Keratinocyte (primary cell): Measurements from ENCODE around the gene TFF1. TPM values are rescaled to one million over a fixed set of nuclear protein-coding genes. Genes with fewer than 3 reads are reported as not detected.

ENCODE experiments used
- DNase-seq: peaks from one replicate; pipeline ENCODE4 v3.0.0-alpha.2; 2011; ENCODE audit warnings: low read depth, missing footprints, low spot score
- FAIRE-seq: peaks from 2 replicates; lab custom pipeline; 2011; peaks lifted over from hg19 to GRCh38; lab: Jason Lieb, UNC
- H2AFZ ChIP-seq: 2 replicates; pipeline ENCODE4 v1.6.0; 2012; ENCODE audit warnings: low read length, control low read depth, inconsistent platforms; ENCODE audit not compliant: control insufficient read depth
- H3K27ac ChIP-seq: 2 replicates; pipeline ENCODE4 v1.5.1; 2011; ENCODE audit warnings: low read length; ENCODE audit not compliant: control insufficient read depth, insufficient read depth
- H3K27me3 ChIP-seq: 3 replicates; pipeline ENCODE4 v1.6.0; 2011; ENCODE audit warnings: low read length; ENCODE audit not compliant: control insufficient read depth, insufficient read depth; ENCODE audit errors: extremely low read depth
- H3K36me3 ChIP-seq, 2 experiments: 2 replicates in 1 of 2; 3 replicates in 1 of 2; pipeline ENCODE4 v1.5.1; 2011; ENCODE audit warnings: low read length in 2 of 2, mild to moderate bottlenecking in 1 of 2; ENCODE audit not compliant: control insufficient read depth in 2 of 2, insufficient read depth in 2 of 2; ENCODE audit errors: extremely low read depth in 1 of 2
- H3K4me1 ChIP-seq: 3 replicates; pipeline ENCODE4 v1.5.1; 2011; ENCODE audit warnings: low read length; ENCODE audit not compliant: control insufficient read depth, insufficient read depth; ENCODE audit errors: extremely low read depth
- H3K4me2 ChIP-seq: 3 replicates; pipeline ENCODE4 v1.6.0; 2011; ENCODE audit warnings: low read depth, low read length; ENCODE audit not compliant: control insufficient read depth, insufficient read depth; ENCODE audit errors: extremely low read depth
- H3K4me3 ChIP-seq, 3 experiments: fragments of 200-600 bp in 1 of 3; sonication (generic) in 1 of 3; 2 replicates in 2 of 3; 3 replicates in 1 of 3; pipeline ENCODE4 v1.5.1; 2011 to 2016; ENCODE audit warnings: low read length in 3 of 3, mild to moderate bottlenecking in 3 of 3, control low read depth in 2 of 3, inconsistent platforms in 1 of 3, low read depth in 1 of 3, mixed read lengths in 1 of 3, mixed run types in 1 of 3, moderate library complexity in 1 of 3; ENCODE audit not compliant: control insufficient read depth in 2 of 3, insufficient read depth in 2 of 3; ENCODE audit errors: extremely low read depth in 1 of 3
- H3K79me2 ChIP-seq: 2 replicates; pipeline ENCODE4 v1.6.0; 2012; ENCODE audit warnings: low read length; ENCODE audit not compliant: control insufficient read depth, insufficient read depth
- H3K9ac ChIP-seq: 3 replicates; pipeline ENCODE4 v1.6.0; 2011; ENCODE audit warnings: low read length; ENCODE audit not compliant: control insufficient read depth, insufficient read depth; ENCODE audit errors: extremely low read depth
- H3K9me1 ChIP-seq: 3 replicates; pipeline ENCODE4 v1.6.0; 2011; ENCODE audit warnings: low read length; ENCODE audit not compliant: control insufficient read depth, insufficient read depth; ENCODE audit errors: extremely low read depth
- H3K9me3 ChIP-seq: 2 replicates; pipeline ENCODE4 v1.5.1; 2012; ENCODE audit warnings: low read depth, low read length; ENCODE audit not compliant: control insufficient read depth
- H4K20me1 ChIP-seq: 3 replicates; pipeline ENCODE4 v1.6.0; 2011; ENCODE audit warnings: low read length; ENCODE audit not compliant: control insufficient read depth, insufficient read depth; ENCODE audit errors: extremely low read depth
- CTCF ChIP-seq, 3 experiments: IDR thresholded peaks in 1 of 3; conservative IDR thresholded peaks in 1 of 3; optimal IDR thresholded peaks in 1 of 3; 2 replicates in 2 of 3; 3 replicates in 1 of 3; pipeline versions ENCODE3 to v1.5.1; 2011; ENCODE audit warnings: low read length in 3 of 3, mild to moderate bottlenecking in 3 of 3, moderate library complexity in 2 of 3, control low read depth in 1 of 3, inconsistent platforms in 1 of 3; ENCODE audit not compliant: insufficient read depth in 2 of 3; ENCODE audit errors: extremely low read depth in 1 of 3
- EZH2 ChIP-seq: IDR thresholded peaks from one replicate; pipeline ENCODE4 v1.6.1; 2012; ENCODE audit warnings: inconsistent platforms, mild to moderate bottlenecking, low read length, moderate library complexity
- dilution Hi-C: fragments of 300-500 bp; cut with MboI; formaldehyde crosslinking; loops from one replicate; pipeline ENCODE4 v1.7.0; 2020; ENCODE audit warnings: low sequenced_read_pairs; ENCODE audit not compliant: extremely low pct_ligation_motif_present
- polyA plus RNA-seq, 5 experiments: library from polyadenylated mRNA; depleted of rRNA in 3 of 5; stranded (reverse) in 3 of 5; stranded (forward) in 1 of 5; unstranded in 1 of 5; fragments of >200 nt; gene quantifications; 1 replicate in 1 of 5; 2 replicates in 3 of 5; 3 replicates in 1 of 5; pipeline versions ENCODE4 v1.2.1 to v1.2.3, GENCODE V29; 2011 to 2012; ENCODE audit warnings: missing spikeins in 2 of 5, low read depth in 1 of 5, low replicate concordance in 1 of 5

The TFF1 gene
- polyA plus RNA-seq, 1 donor (not counting 4 experiments of a cell fraction or from before 2014, with no cell fraction given): not detected

GRCh38 chr21:42377951-42378340, 11.6 kb upstream of the TFF1 start:
- H3K27me3 ChIP-seq: peaks cover 27% of the 10 kb centered on the region

DNA sequence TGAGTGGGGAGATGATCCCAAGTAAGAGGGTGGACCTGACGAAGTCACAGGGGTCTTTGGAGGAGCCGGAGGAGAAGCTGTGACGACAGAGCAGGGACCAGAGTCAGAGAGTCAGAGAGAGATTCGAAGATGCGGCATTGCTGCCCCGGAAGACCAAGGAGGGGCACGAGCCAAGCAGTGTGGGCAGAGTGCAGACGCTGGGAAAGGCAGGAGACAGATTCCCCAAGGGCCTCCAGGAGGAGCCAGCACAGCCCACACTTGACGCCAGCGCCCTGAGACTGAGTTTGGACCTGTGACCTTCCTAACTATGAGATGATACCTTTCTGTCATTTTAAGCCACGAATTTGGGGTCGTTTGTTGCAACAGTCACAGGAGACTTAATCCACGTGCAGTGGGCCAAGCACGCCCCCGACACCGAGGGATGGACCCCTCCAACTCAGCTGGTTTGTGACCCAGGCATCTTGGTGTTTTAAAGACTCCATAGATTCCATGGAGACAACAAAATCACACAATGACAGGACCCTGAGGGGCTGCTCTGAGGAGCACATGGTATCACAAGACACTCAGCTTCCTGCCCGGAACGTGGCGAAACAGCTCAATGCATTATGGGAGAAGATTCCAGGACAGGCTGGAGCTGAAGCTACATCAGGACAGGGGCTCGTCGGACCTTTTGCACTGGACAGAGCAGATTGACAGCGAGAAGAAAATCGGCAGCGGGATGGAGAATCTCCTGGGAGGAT, 11.0 kb upstream of the TFF1 start:
- no peak overlapping the region for H3K9ac ChIP-seq
- H3K79me2 ChIP-seq: no peaks in the 10 kb centered on the region
- no peaks in the 10 kb centered on the region for H3K9me1 ChIP-seq
- no peaks in the 10 kb centered on the region for H3K4me1 ChIP-seq
- H2AFZ ChIP-seq: no peak overlapping the region
- no peaks in the 10 kb centered on the region for H3K36me3 ChIP-seq
- H3K27me3 ChIP-seq: peaks cover 27% of the 10 kb centered on the region
- no peaks in the 10 kb centered on the region for H4K20me1 ChIP-seq
- H3K9me3 ChIP-seq: no peaks in the 10 kb centered on the region
- H3K4me2 ChIP-seq: no peak overlapping the region
- DNase-seq (no peak), FAIRE-seq (no peak)
- no peak overlapping the region for H3K27ac ChIP-seq
- TF ChIP-seq CTCF (optimal IDR thresholded peaks at IDR 0.05 in 1 of 3, IDR thresholded peaks at IDR 0.05 in 1 of 3, conservative IDR thresholded peaks at IDR 0.05 in 1 of 3; ENCODE audit: extremely low read depth in 1 of 3, insufficient read depth in 2 of 3, low read length in 3 of 3) (no peak), EZH2 (no peak)
- H3K4me3 ChIP-seq: no peak overlapping the region
- dilution Hi-C loops: no loop called here

More at GRCh38 chr21:42377951-42378340, 11.6 kb upstream of the TFF1 start:
- no peak for TF ChIP-seq EZH2
- no peak for TF ChIP-seq CTCF (optimal IDR thresholded peaks at IDR 0.05 in 1 of 3, IDR thresholded peaks at IDR 0.05 in 1 of 3, conservative IDR thresholded peaks at IDR 0.05 in 1 of 3; ENCODE audit: extremely low read depth in 1 of 3, insufficient read depth in 2 of 3, low read length in 3 of 3)
- H3K4me3 ChIP-seq: no peak overlapping the region
- dilution Hi-C loops: no loop called here
- no peaks in the 10 kb centered on the region for H4K20me1 ChIP-seq
- no peak overlapping the region for H3K9ac ChIP-seq
- H3K36me3 ChIP-seq: no peaks in the 10 kb centered on the region
- H2AFZ ChIP-seq: no peak overlapping the region
- no peaks in the 10 kb centered on the region for H3K9me3 ChIP-seq
- DNase-seq (no peak), FAIRE-seq (no peak)
- no peaks in the 10 kb centered on the region for H3K9me1 ChIP-seq
- no peaks in the 10 kb centered on the region for H3K79me2 ChIP-seq
- H3K27ac ChIP-seq: no peak overlapping the region
- H3K4me1 ChIP-seq: no peaks in the 10 kb centered on the region
- H3K4me2 ChIP-seq: no peak overlapping the region
